HG02759 (cell line): ENCODE results near the gene CLPTM1L.

Experiments
- ATAC-seq: cut with Tn5 transposase; IDR thresholded peaks from one replicate; pipeline ENCODE4 v1.9.1; 2021; ENCODE audit warnings: mild to moderate bottlenecking, moderate library complexity; ENCODE audit not compliant: unreplicated experiment

The CLPTM1L gene

GRCh38 chr5:1344975-1345838 lies at the start of gene CLPTM1L:
TSS of gene CLPTM1L (minus strand) at chr5:1345099. CDS start at chr5:1344841, 258 bp downstream.
- ATAC-seq: peak; percentile 87

GRCh38 chr5:1393571-1394501 lies 48.9 kb upstream of the CLPTM1L start:
- ATAC-seq: no peak

DNA sequence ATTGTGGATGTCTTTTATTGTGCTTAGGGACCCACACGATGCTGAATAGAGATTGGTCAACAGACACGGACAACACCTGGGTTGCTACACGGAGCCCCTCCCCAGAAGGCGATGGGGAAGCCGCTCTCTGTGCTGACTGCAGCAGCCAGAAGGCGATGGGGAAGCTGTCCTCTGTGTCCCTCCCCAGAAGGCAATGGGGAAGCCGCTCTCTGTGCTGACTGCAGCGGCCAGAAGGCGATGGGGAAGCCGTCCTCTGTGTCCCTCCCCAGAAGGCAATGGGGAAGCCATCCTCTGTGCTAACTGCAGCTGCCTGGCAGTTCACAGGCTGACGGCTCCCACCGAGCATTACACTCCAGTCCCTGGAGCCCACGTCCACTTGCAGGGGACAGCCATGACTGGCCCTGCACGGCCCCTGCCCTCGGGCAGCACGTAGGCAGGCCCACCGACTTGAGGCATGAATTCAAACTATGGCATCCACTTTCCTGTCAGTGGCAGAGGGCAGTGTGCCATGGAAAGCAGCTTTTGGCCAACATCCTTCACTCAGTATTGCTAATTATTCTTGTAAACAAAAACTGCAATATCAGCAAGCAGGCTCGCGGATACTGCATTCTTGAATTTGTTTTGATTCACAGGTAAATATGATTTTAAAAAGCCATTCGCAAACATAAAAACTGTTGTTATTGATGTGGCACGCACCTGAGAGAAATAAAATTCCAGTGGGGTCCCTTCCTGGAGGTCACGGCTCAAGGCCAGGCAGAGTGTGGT lies 48.1 kb upstream of the CLPTM1L start:
- no peak for ATAC-seq

- ATAC-seq: no peak
Measured at GRCh38 chr5:1392261-1392660, 47.4 kb upstream of the CLPTM1L start.

- ATAC-seq: no peak
Measured at GRCh38 chr5:1391691-1392090, 46.8 kb upstream of the CLPTM1L start.

GRCh38 chr5:1390861-1391600 lies 46.1 kb upstream of the CLPTM1L start:
- no peak for ATAC-seq

- no peak for ATAC-seq
Measured at GRCh38 chr5:1390333-1390732, 45.4 kb upstream of the CLPTM1L start.

DNA sequence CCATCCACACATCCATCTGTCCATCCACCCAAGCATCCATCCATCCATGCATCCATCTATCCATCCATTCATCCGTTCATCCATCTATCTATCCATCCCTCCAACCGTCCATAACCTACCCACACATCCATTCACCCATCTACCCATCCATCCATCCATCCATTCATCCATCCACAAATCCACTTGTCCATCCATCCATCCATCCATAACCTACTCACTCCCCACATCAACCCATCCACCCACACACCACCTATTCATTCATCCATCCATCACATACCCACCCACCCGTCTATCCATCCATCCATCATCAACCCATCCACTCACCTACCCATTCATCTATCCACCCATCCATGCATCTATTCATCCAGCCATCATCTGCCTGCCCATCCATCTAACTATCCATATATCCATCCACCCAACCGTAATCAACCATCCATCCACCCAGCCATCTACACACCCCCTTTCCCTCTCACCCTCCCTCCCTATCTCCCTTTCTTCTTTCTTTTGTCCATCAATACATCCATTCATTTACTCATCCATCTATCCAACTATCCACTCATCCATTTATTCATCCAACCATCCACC lies 43.6 kb upstream of the CLPTM1L start:
- no peak for ATAC-seq

DNA sequence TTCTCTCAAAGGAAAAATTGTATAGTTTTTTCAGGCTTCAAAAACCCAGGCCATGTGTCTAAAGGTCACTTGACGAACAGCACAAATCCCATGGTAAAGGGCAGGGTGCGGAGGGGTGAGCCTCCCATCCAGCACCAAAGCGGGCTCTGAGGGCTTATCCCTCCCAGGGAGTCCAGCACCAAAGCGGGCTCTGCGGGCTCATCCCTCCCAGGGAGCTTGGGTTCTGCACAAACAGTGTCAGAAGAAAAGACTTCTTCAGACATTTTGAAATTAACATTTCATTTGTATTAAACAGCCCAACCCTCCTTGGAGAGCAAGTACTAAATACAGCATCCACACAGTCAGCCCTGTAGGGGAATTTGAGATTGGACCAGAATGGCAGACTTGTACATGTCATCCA lies 43.0 kb upstream of the CLPTM1L start:
- ATAC-seq: no peak

DNA sequence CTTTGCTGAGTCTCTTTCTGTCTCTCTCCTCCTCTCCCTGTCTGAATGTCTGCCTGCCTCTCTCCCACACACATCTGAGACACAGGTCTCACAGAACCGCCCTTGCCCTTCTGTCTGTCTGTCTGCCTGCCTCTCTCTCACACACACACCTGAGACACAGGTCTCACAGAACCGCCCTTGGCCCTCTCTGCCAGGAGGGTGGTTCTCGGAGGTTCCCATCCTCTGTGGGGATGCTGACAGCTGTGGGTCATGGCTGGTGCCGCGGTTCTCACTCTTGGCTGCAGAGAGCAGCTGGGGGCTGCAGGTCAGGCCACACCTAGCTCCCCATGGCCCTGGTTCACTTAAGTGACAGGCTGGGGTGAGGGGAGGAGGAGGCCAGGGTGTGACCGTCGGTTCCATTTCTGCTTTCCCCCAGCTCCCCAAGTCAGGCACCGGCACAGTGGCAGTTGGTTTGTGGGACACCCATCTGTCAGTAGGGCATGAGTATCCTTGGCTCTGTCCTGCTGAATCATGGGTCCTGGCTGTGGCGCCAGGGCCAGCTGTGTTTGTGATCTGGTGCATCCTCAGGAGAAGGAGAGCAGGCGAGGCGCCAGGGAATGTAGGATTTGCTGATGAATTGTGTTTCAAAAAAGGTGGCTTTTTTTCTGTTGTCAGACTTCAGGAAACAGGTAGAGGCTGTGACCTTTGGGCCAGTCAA lies 42.3 kb upstream of the CLPTM1L start:
- ATAC-seq: no peak

DNA sequence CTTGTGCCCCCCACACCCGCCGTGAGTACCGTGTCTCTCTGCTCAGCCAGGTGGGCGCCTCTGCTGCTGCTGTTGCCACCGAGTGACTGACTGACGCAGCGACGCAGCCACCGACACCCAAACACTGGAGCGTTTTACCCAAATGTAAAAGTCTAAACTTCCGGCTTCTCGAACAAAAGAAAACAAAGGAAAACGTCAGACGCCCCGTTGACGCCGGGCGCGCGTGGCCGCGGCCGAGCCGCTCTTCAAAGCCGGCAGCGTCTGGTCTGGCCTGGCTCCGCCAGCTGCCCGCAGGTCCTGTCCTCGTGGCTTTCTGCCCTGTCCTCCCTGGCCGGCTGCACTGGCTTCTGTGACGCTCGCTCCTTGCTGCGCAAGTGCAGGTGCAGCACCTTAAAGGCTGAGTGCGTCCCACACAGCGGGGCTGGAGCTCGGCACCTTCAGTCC lies 41.4 kb upstream of the CLPTM1L start:
- ATAC-seq: peak; percentile 35

GRCh38 chr5:1385395-1386273 lies 40.7 kb upstream of the CLPTM1L start:
- ATAC-seq: peak; percentile 95

- ATAC-seq: no peak
Measured at GRCh38 chr5:1384521-1384920, 39.6 kb upstream of the CLPTM1L start.

DNA sequence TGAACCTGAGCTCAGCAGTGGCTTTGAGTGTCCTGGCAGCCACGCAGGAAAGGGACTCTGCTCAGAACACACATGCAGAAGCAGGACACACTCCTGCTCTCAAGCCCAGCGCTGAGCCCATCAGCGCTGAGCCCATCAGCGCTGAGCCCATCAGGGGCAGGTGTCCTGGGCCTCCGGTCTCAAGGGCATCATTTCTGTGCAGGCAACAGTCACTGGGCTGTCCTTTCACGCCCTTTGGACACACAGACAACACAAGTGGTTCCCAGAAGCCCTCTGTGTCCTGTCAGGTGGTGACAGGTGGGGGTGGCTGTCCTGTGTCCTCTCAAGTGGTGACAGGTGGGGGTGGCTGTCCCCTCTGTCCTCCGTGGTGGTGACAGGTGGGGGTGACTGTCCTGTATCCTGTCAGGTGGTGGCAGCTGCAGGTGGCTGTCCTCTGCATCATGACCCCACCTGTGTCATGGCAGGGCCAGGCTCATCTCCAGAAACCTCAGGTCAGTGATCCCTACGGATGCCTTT lies 39.0 kb upstream of the CLPTM1L start:
- no peak for ATAC-seq

GRCh38 chr5:1383344-1383743 lies 38.4 kb upstream of the CLPTM1L start:
- no peak for ATAC-seq

- no peak for ATAC-seq
Measured at GRCh38 chr5:1382248-1382700, 37.4 kb upstream of the CLPTM1L start.

DNA sequence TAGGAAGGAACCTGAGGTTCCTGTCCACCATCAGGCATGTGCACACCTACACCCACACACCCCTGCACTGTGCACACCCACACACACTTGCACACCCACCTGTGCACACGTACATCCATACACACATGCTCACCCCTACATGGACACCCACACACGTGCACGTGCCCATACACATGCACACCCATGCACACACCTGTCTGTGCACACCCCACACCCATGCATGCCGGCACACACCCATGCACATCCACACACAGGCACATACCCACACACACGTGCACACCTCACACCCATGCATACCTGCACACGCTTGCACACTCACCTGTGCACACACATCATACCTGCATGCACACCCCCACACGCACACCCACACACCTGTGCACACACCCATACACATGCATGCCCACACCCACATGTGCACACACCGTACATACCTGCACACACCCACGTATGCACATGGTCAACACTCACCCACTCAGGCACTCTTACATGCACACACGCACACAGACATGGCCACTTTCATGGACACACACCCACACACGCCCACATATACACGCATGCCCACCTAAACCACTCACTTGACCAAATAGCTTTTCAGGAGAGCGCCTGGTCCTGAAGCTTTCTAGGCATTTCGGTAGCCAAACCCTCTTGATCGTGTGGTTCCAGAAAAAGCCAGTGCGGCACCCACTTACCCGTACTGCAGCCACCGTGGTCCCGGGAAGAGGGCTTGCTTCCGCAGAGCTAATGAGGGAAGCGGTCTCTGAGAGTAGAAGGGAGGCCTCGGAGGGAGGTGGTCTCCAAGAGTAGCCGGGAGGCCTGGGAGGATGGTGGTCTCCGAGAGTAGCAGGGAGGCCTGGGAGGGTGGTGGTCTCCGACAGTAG lies 36.7 kb upstream of the CLPTM1L start:
- ATAC-seq: no peak
